Heart right ventricle (tissue), 16 donors: ENCODE data around the gene SNPH. TPM values are rescaled to one million over a fixed set of nuclear protein-coding genes. Genes with fewer than 3 reads are reported as not detected.
A peak's percentile ranks its signal among the peaks of the same experiment; 100 is the strongest.

ENCODE experiments used
- ATAC-seq, 8 donors: fragments of 200-7000 bp; cut with Tn5 transposase; one replicate each; pipeline ENCODE4 v1.9.1; 2020; ENCODE audit warnings: mild to moderate bottlenecking in 8 of 8, moderate library complexity in 8 of 8, moderate number of reproducible peaks in 1 of 8
- DNase-seq, 2 donors: peaks; one replicate each; pipeline ENCODE4 v3.0.0-alpha.2; 2020
- H3K27ac ChIP-seq, 10 donors: fragments of 200-600 bp; sonication (generic) in 2 of 10; one replicate each; pipeline versions ENCODE4 v1.5.0 to v1.8.0; 2020 to 2022; ENCODE audit warnings: mild to moderate bottlenecking in 3 of 10
- H3K27me3 ChIP-seq, 7 donors: fragments of 200-600 bp; one replicate each; pipeline ENCODE4 v1.8.0; 2021 to 2022; ENCODE audit warnings: mild to moderate bottlenecking in 2 of 7
- H3K36me3 ChIP-seq, 9 donors: fragments of 200-600 bp; sonication (generic) in 1 of 9; one replicate each; pipeline versions ENCODE4 v1.5.0 to v1.8.0; 2020 to 2022; ENCODE audit warnings: mild to moderate bottlenecking in 2 of 9
- H3K4me1 ChIP-seq, 9 donors: fragments of 200-600 bp; sonication (generic) in 1 of 9; one replicate each; pipeline versions ENCODE4 v1.5.0 to v1.8.0; 2020 to 2022; ENCODE audit warnings: mild to moderate bottlenecking in 4 of 9
- H3K4me3 ChIP-seq, 10 donors: fragments of 200-600 bp; sonication (generic) in 2 of 10; one replicate each; pipeline versions ENCODE4 v1.5.0 to v1.8.0; 2020 to 2022; ENCODE audit warnings: mild to moderate bottlenecking in 7 of 10, moderate library complexity in 2 of 10
- H3K9me3 ChIP-seq, 11 donors: fragments of 200-600 bp in 10 of 11; sonication (generic) in 2 of 11; one replicate each; pipeline versions ENCODE4 v1.5.0 to v1.8.0; 2013 to 2022; ENCODE audit warnings: mild to moderate bottlenecking in 2 of 11, control low read depth in 1 of 11, moderate library complexity in 1 of 11
- WGBS, 2 donors: extraction: QIAGEN DNeasy Blood & Tissue Kit; methylation state at CpG; one replicate each; pipeline ENCODE4 v1.1.7; 2013; ENCODE audit warnings: inconsistent platforms in 1 of 2; 5-methylcytosine and 5-hydroxymethylcytosine counted together
- intact Hi-C, 10 donors: fragments of 100-400 bp; cut with DNase I; formaldehyde crosslinking; loops; one replicate each; pipeline versions ENCODE4 v1.11.1 to v1.14.2; 2022
- polyA plus RNA-seq, 2 donors: library from polyadenylated mRNA; stranded (reverse); fragments of 200-250 nt; gene quantifications; one replicate each; pipeline ENCODE4 v1.2.3, GENCODE V29; 2013
- total RNA-seq, 10 donors: library from RNA; stranded (reverse); fragmentation: NEBNext Ultra II Directional in 3 of 10; extraction: Animal tissue kit (Norgen Biotek cat#: 25700) in 3 of 10; gene quantifications; one replicate each; pipeline versions ENCODE4 v1.2.1 to v1.2.4, GENCODE V29; 2021 to 2023
- TF ChIP-seq, protein P1 (sequence below), 9 donors: fragments of 200-600 bp; sonication (generic) in 2 of 9; IDR thresholded peaks; one replicate each; pipeline versions ENCODE4 v1.5.0 to v1.8.0; 2021 to 2022; ENCODE audit warnings: antibody characterized with exemption in 9 of 9, mild to moderate bottlenecking in 5 of 9, moderate library complexity in 1 of 9
- donor health status: Arrhythmogenic right ventricular cardiomyopathy.
- donor health status: ischemic (EF 13 %, LVEDD 7.1; RV severe dilation, severe dysfunction).
- donor health status: healthy with polysubstance abuse.
- donor health status: DM: no; HTN: yes; CAD: no.
- donor health status: DM: no; HTN: no; CAD: no.
- donor health status: ischemic (EF 25% LVEDD 6.9; RV normal size, moderate dysfunction).
- donor health status: ischemic (EF 25% LVEDD 5.7; RV mildly dilated, moderate dysfunction).
- donor health status: healthy.
- donor health status: DM: yes; HTN: yes; CAD: no.
- donor health status: Ischemic cardiomyopathy.
- donor health status: ischemic (EF 35%, LVEDD 5.7; RV mildly dilated, moderate dysfunction).
- donor health status: nonischemic (EF 11% LVEDD 7.7; RV severe dilation, severe dysfunction).
- donor health status: DM: yes; HTN: yes; CAD: no.
- donor health status: PGD.
- donor health status: ischemic (EF 29% LVEDD 5.4; RV normal size, mild dysfunction).
- donor health status: nonischemic (EF 23%, LVEDD 6.1; RV moderate dilation, normal function).

Gene SNPH
- total and polyA plus RNA-seq, 12 donors: 1.5 to 14.3 (median 9.9) TPM

- H3K36me3 ChIP-seq: no peaks in the 10 kb centered on the region
- intact Hi-C loops: no loop called here
- DNase-seq (no peak), ATAC-seq (no peak)
- TF ChIP-seq, protein P1, sequence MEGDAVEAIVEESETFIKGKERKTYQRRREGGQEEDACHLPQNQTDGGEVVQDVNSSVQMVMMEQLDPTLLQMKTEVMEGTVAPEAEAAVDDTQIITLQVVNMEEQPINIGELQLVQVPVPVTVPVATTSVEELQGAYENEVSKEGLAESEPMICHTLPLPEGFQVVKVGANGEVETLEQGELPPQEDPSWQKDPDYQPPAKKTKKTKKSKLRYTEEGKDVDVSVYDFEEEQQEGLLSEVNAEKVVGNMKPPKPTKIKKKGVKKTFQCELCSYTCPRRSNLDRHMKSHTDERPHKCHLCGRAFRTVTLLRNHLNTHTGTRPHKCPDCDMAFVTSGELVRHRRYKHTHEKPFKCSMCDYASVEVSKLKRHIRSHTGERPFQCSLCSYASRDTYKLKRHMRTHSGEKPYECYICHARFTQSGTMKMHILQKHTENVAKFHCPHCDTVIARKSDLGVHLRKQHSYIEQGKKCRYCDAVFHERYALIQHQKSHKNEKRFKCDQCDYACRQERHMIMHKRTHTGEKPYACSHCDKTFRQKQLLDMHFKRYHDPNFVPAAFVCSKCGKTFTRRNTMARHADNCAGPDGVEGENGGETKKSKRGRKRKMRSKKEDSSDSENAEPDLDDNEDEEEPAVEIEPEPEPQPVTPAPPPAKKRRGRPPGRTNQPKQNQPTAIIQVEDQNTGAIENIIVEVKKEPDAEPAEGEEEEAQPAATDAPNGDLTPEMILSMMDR (IDR thresholded peaks at IDR 0.05): no peak
- H3K4me3 ChIP-seq: no peak overlapping the region
- H3K4me1 ChIP-seq: peaks cover 8 to 59% (median 42%) of the 10 kb centered on the region in 9 donors
- 50 to 57% methylated on average over 4 of the region's 4 CpGs for WGBS, 2 donors
- H3K27me3 ChIP-seq: no peaks in the 10 kb centered on the region
- peak overlapping the region; percentile 64 to 100 (median 99) for H3K27ac ChIP-seq
- H3K9me3 ChIP-seq: no peaks in the 10 kb centered on the region
These were observed 55.5 kb downstream of the SNPH start for GRCh38 chr20:1321654-1321939.

- intact Hi-C loops: no loop called here
- Histone ChIP-seq H3K9me3 (no peaks in the 10 kb centered on the region), H3K4me3 (no peak overlapping the region), H3K27me3 (no peaks in the 10 kb centered on the region), H3K4me1 (peaks cover 12 to 70% (median 53%) of the 10 kb centered on the region in 9 donors), H3K36me3 (no peaks in the 10 kb centered on the region), H3K27ac (peak overlapping the region; percentile 64 to 100 (median 99))
- ATAC-seq (peak in 6 of 8 donors; percentile 26 to 59 (median 40)), DNase-seq (peak in 1 of 2 donors; percentile 68)
- 60 to 64% methylated on average over 11 of the region's 11 CpGs for WGBS, 2 donors
- TF ChIP-seq, protein P1 (IDR thresholded peaks at IDR 0.05): no peak
These were observed 56.6 kb downstream of the SNPH start for GRCh38 chr20:1322511-1323245.

- Histone ChIP-seq H3K27ac (peak overlapping the region; percentile 64 to 100 (median 99)), H3K27me3 (no peaks in the 10 kb centered on the region), H3K36me3 (no peaks in the 10 kb centered on the region), H3K4me1 (peaks cover 16 to 76% (median 59%) of the 10 kb centered on the region in 9 donors), H3K4me3 (no peak overlapping the region), H3K9me3 (no peaks in the 10 kb centered on the region)
- DNase-seq: peak in 1 of 2 donors; percentile 45
- WGBS, 2 donors: 40 to 61% methylated on average over 6 of the region's 6 CpGs
- ATAC-seq: peak in 1 of 8 donors; percentile 0
- TF ChIP-seq, protein P1 (IDR thresholded peaks at IDR 0.05): no peak
- intact Hi-C loops: no loop called here
These were observed 57.2 kb downstream of the SNPH start for GRCh38 chr20:1323256-1323655.

DNA sequence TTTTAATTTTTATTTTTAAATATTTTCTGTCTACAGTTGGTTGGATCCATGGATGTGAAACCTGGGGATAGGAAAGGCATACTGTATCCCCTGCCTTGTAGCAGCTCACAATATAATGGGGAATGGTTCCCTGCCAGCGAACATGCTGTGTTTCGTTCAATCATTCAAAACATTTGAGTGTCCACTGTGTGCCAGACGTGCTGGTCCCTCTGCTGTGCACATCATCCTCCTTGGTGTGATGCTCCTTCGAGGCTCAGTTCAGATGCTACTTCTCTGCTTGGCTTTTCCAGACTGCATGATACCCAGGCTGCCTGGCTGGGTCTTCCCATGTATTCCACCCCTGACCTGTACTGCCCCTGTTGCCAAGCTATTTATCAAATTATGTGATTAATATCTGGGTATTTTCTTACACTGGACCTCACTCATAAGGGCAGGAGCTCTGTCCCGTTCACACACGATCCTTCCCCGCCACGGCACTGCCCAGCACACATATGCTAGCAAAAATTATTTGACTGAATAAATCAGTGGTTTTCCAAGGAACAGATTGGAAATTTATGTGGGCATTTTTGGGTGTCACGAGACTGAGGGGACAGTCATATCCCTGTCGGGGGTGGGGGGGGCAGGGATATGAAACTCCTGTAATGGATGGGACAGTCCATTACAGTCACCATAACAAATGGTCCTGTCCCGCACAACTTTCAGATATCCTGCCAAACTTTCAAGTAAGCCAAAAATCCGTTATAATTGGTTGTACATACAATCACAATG, 57.9 kb downstream of the SNPH start:
- no peak for DNase-seq
- peaks cover 0 to 2% (median 0%) of the 10 kb centered on the region in 9 donors for H3K36me3 ChIP-seq
- no peaks in the 10 kb centered on the region for H3K9me3 ChIP-seq
- WGBS, 2 donors: 64 to 82% methylated on average over 12 of the region's 12 CpGs
- ATAC-seq: no peak
- peak overlapping the region in 2 of 10 donors; percentile 84 for H3K4me3 ChIP-seq
- intact Hi-C loops: loop anchor here in 5 of 10 donors (2.0 kb wide), 1 partner anchor 69 kb away; the partner anchor contains the start of gene FKBP1A (in 5 of the 5)
- TF ChIP-seq, protein P1 (IDR thresholded peaks at IDR 0.05): no peak
- H3K27ac ChIP-seq: peak overlapping the region; percentile 89 to 100 (median 99)
- no peaks in the 10 kb centered on the region for H3K27me3 ChIP-seq
- peaks cover 22 to 83% (median 66%) of the 10 kb centered on the region in 9 donors for H3K4me1 ChIP-seq
